RKO (cell line): ENCODE measurements around the gene LETM1.

Experiments
- DNase-seq: peaks from one replicate; pipeline ENCODE4 v3.0.0-alpha.2; 2016; ENCODE audit warnings: low spot score

Gene LETM1

GRCh38 chr4:1762264-1763010 lies 93.5 kb downstream of the LETM1 start:
- DNase-seq = no peak
